ENCODE results near the gene MLX.

DNA sequence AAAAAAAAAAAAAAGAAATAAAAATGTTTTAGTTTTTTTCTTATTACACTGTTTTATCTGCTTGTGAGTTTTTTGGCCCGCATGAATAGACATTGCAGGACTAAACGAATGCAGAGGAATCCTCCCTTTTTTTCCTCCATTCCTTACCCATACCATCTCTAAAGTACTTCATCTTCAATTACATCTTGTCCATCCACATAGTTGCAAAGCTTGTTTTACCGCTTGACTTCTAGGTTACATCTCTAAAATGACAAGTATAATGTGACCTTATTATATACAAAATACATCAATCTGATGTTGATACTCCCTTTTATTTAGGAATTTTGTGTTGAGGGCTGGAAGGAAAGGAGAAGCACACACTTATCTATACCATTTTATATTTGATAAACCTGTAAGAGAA, 29.5 kb downstream of the MLX start:
- TF ChIP-seq CTCF (conservative IDR thresholded peaks at IDR 0.05; ENCODE audit: low read length): no peak
- TF ChIP-seq EZH2phosphoT487 (IDR thresholded peaks at IDR 0.05; ENCODE audit: borderline replicate concordance): no peak
